GM21423 (cell line): ENCODE results near the gene UFM1.
"Not testable (repeated sequence)": the region's sequence is repeated elsewhere in the genome, so short reads cannot be mapped to it uniquely, and the experiment has no call there.

Source experiments
- ATAC-seq: cut with Tn5 transposase; IDR thresholded peaks from one replicate; pipeline ENCODE4 v1.9.1; 2021; ENCODE audit warnings: mild to moderate bottlenecking, moderate library complexity; ENCODE audit not compliant: unreplicated experiment

The UFM1 gene

DNA sequence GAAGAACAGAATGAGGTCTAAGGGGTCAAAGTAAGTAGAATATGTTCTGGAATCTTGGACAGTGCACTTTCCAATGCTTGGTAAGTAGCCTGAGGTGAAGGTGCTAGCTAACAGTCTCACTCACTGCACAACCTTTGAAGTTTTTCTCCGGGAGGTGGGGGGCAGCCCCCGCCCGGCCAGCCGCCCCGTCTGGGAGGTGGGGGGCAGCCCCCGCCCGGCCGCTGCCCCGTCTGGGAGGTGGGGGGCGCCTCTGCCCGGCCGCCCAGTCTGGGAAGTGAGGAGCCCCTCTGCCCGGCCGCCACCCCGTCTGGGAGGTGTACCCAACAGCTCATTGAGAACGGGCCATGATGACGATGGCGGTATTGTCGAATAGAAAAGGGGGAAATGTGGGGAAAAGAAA is 14.1 kb downstream of the UFM1 start:
- not testable (repeated sequence) for ATAC-seq

- no peak for ATAC-seq
Measured at GRCh38 chr13:38365661-38366060, 16.0 kb downstream of the UFM1 start.

DNA sequence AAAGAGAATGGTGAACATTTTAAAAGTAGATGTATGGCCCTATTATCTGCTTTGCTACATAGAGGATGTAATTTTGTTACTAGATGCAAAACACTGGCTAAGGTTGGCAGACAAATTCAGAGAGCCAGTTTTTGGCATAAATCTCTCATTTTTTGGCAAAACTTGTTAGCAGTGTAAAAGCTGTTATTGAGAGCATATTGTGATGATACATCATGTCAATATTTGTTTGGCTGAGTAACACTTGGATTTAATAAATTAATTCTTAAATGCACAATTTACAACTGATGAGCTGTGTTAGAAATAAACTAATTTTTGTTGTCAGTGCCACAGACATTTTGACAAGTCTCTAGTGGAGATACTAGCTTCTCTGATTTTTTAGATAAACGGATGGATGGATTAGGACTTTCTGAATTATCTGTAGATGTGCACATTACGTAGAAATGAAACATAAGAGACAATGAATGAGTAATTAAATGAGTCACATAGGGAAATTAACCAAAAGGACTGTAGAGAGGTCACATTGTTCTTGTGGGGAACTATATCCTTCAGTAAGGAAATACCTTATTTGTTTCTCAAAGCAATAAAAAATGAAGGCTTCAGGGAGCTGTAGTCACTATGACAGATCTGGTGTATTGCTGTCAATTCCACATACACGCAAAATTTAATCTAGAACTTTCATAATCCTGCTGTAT is 17.4 kb downstream of the UFM1 start:
- ATAC-seq: no peak

- no peak for ATAC-seq
Measured at GRCh38 chr13:38369058-38369457, 19.4 kb downstream of the UFM1 start.

DNA sequence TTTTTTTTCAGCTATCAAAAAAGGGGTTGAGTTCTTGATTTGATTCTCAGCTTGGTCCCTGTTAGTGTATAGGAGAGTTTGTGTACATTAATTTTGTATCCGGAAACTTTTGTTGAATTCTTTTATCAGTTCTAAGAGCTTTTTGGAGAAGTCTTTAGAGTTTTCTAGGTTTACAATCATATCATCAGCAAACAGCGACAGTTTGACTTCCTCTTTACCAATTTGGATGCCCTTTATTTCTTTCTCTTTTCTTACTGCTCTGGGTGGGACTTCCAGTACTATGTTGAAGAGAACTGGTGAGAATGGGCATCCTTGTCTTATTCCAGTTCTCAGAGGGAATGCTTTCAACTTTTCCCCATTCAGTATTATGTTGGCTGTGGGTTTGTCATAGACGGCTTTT is 20.4 kb downstream of the UFM1 start:
- not testable (repeated sequence) for ATAC-seq

DNA sequence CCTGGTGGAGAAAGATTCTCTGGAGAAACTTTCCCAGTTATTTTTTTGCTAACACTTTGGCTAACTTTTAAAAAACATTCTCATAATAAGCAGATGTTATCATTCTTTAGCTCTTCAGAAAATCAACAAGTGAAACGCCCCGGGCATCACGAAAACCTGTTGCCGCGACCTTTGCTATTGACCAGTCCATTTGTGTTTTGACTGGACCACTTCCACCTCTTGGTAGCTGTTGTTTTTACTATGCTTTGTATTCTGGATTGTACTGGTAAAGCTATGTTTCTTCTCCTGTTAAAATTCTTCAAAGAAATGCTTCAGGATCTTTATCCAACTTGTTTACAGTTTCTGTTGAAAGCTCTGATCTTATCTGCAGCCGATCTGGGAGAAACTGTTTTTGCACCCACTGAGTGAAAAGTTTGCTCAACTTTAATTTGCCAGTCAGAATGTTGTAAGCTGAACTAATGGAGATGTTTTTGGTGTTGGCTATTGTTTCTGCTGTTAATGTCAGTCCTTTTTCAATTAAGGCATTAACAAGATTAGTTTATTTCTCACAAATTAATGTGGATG is 23.3 kb downstream of the UFM1 start:
- ATAC-seq: no peak

DNA sequence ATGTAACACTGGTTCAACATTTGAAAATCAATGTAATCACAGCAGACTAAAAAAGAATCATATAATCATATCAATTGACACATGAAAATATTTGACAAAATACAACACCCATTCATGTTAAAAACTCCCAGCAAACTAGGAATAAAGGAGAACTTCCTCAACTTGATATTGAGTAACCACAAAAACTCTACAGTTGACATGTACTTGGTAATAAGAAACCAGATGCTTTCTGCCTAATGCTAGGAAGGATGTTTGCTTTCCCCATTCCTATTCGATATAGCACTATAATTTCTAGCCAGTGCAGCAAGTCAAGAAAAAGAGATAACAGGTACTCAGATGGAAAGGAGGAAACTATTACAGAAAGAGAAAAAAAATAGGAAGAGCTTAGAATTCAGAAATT is 26.9 kb downstream of the UFM1 start:
- ATAC-seq: no peak

DNA sequence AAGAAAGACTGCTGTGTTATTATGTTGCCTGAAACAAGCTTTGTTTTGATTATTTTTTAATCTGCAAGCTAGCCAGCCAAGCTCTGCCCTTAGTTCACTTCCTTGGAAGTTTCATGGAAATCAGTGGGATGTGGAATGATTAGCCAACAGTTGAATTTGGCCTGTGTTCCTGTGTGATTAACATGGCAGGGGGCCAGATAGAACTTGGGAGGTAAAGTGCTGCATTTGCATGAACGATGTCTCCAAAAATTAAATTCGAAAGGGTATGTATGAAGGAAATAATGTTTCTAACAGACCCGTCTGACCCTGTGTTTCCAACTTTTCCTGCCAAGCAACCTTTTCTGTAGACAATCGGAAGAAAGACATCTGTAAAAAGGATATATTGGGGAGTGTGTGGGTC is 32.2 kb downstream of the UFM1 start:
- no peak for ATAC-seq

DNA sequence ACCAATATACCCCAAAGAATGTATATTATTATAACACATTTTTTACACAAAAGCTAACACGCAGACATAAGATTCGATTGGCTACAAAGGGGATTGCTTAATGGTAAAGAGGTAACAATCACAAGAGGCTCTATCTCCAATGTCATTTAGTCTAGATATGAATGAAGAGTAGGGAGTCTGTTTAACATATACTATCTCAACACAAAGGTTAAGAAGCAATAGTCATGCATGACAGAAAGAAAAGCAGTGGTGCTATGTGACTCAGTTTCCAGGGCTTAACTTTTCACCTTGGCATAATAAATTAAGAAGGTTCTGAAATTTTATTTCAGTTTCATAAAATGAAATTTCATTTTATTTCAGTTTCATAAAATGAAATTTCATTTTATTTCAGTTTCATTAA is 33.3 kb downstream of the UFM1 start:
- ATAC-seq: no peak

GRCh38 chr13:38384171-38384570 is 34.5 kb downstream of the UFM1 start:
- ATAC-seq: no peak

DNA sequence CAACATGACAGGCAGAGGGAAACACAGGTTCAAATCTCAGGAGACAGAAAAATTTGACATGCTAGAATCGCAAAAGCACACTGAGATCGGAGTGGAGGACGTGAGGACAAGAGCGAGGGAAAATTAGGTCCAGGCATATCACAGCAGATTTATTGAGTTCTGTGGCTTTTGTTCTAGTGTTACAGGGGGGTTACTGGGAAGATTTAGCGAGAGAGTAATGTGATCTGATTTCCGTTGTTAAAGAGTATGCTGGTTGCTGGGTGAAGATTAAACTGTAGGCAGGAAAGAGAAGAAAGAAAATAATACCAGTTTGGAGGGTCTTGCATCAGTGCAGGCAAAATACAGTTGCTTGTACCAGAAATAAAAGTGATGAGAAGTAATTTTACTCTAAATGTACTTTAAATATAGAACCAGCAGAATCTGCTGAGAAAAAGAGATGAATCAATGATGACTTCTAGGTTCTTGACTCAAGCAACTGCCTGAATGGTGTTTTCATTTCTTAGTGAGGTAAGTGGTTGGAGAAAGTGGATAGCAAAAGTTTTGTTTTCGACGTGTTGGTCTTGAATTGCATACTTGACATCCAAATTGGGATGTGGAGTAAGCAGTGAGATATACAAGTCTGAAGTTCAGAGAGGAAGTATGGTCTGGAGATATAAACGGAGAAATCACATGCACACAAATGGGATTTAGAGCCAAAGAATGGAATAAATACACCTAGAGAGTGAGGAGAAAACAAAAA is 35.7 kb downstream of the UFM1 start:
- no peak for ATAC-seq

DNA sequence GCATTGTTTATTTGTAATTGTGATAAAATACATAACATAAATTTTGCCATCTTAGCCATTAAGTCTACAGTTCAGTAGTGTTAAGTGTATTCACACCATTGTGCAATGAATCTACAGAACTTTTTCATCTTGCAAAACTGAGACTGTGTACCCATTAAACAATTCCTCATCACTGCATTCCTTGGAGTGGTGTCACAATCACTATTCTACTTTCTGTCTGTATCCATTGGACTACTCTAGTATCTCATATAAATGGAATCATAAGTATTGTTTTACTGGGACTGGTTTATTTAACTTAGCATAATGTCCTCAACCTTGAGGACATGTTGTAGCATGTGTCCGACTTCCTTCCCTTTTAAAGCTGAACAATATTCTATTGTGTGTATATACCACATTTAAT is 36.8 kb downstream of the UFM1 start:
- ATAC-seq: no peak

DNA sequence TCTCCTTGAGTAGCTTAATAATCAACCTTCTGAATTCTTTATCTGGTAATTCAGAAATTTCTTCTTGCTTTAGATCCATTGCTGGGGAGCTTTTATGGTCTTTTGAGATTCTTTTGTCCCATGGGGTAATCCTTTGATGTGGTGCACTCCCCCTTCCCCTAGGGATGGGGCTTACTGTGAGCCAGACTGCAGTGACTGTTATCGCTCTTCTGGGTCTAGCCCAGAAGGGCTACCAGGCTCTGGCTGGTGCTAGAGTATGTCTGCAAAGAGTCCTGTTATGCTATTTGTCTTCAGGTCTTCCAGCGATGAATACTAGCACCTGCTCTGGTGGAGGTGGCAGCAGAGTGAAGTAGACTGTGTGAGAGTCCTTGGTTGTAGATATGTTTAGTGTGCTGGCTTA is 41.7 kb downstream of the UFM1 start:
- no peak for ATAC-seq

DNA sequence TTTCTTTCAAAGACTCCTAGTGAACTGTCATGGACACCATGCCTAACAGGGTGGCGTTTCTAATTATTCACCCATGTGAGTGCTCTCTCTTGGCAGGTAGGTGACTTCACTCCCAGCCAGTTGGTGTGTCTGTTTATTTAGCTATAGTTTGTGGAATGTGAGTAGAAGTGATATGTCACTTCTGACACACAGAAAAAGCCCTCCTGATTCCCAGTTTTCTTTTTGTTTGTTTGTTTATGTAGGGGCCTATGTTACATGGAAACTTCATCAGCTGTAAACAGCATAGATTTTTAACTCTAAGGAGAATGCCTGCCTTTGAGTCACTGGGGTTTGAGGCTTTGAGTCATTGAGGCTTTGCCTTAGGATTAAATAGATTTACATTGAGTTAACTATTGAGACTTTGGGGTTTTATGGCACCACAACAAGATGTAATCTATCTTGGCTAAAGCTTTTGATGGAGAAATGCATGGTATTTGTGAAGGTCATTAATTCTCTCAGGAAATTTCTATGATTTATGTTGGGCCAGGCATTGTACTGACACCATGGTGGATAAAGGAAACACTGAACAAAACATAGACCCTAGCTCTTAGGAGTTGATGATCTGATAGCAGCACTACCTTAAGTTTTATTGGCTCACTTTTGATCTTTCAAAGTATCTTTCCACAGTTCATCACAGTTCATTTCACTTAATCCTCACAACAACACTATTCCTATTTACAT is 45.3 kb downstream of the UFM1 start:
- no peak for ATAC-seq

DNA sequence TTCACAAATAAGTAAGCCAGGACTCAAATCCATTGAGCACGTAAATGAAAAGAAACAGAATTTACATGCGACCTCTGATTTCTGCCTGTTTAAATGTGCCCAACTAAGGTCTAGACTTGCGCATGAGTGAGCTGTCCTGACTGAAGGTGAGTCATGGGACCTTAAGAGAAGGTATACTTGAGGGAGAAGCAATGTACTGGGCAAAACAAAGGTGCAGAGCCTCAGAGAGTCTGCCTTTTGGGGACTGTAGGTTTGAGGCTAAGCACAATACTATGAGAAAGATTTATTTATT is 45.8 kb downstream of the UFM1 start:
- no peak for ATAC-seq

DNA sequence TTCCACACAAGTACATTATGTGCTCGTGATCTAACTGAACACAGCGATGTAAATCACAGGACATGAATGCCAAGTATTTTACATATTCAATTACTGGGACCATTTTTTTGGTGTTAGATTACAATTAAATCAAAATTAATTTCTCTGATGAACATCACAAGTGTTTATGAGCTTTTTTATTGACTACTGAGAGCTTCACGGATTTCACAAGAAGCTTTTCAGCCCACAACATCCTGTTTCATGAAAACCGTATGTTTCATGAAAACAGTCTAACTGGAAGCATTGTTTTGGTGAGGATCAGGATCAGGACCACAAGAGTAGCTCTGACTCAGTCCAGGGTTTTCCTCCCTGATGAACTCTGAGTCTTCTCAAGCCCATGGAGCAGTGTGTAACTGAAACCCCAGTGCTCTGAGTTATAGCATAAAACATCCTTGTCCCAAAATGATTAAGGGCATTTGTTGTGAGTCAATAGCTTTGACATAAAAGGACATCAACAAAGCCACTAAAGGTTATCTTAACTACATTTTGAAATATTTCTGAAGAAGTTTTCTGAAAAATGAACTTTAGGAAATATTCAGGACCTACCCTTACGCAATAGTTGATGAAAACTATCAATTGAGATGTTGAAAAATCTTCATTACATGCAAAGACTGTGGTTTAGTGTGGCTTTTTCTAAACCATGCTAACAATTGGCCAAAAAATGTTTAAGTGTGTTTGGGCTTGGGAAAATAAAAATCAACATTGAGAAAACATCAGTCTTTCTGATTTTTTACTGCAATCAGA is 49.3 kb downstream of the UFM1 start:
- no peak for ATAC-seq

DNA sequence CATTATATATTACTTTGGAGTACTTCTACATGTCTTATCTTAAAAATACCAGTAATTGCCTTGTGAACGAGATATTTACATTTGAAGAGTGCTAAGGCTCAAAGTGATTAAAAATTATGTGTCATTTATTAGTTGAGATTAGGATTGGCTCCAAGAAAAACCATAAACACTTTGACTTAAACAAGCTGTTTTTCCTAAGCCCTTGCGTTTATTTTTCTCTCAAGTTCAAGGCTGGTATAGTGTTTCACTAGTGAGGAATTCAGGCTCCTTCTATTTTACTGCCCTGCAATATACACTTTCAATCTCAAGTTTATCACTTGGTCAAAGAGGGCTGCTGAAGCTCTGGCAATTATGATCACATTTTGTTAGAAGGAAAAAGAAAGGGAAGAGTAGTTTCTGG is 49.9 kb downstream of the UFM1 start:
- no peak for ATAC-seq

DNA sequence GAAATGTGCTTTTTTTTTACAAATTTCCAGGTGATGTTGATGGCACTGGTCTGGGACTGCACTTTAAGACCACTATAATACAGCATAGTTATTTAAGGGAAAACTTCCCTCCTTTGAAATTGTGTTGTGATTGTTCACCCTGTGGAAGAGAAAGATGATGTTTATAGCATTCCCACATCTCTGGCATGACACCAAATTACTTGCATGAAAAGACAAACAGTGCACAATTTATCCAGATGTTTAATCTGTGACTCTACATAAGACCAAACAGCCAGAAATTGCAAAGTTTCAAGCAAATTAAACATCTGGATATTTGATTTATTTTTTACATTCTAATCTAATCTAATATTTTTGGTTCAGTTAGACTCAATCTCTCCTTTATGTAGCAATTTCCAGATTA is 51.6 kb downstream of the UFM1 start:
- ATAC-seq: no peak

DNA sequence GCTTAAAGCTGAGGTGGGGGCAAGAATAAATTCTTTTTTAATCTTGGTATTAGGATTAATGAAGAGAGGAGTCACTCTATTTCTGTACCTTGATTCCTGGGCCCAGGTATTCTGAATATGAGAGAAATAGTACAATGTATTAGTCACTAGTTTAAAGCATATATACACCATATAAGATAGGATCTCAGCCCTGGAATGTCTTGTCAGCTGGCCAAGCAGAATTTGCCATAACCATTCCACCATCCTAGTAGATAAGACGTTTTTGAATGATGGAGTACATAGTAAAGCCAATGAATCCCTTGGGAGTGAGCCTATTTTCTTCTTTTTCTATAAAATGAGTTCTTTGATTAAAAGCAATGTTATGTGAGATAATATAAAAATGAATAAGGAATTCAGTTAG is 55.6 kb downstream of the UFM1 start:
- ATAC-seq: no peak

DNA sequence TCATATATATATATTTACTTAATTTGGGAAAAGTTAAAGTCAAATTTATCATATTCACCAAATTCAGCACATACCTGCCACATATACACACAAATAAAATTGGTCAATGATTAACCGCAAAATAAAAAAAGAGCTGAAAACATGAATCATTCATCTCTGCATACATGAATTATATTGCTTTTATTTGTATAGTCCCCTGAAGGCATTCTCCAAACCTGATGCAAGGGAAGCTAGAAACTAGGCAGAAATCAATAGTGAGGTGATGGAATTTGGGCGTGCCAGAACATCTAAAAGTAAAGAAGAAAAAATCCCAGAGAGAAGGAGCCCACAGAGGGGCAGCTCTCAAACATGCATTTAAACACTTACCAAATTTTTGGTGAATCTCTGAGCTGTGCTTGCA is 60.1 kb downstream of the UFM1 start:
- ATAC-seq: no peak

- ATAC-seq: no peak
Measured at GRCh38 chr13:38412266-38412665, 62.6 kb downstream of the UFM1 start.
